Breast epithelium (tissue), 4 donors: ENCODE data around the gene POLA1. TPM values are rescaled to one million over a fixed set of nuclear protein-coding genes. Genes with fewer than 3 reads are reported as not detected.

ENCODE experiments used
- DNase-seq, 2 donors: peaks; one replicate each; pipeline ENCODE4 v3.0.0-alpha.2; 2019; ENCODE audit warnings: low spot score in 2 of 2
- H3K27ac ChIP-seq, 2 donors: fragments of 200-600 bp; sonication (generic) in 1 of 2; one replicate each; pipeline ENCODE4 v1.5.1; 2016 to 2019; ENCODE audit warnings: mild to moderate bottlenecking in 1 of 2
- H3K27me3 ChIP-seq, 2 donors: fragments of 200-600 bp; sonication (generic) in 1 of 2; one replicate each; pipeline versions ENCODE4 v1.5.1 to v1.6.0; 2017 to 2019; ENCODE audit warnings: control low read depth in 1 of 2, mild to moderate bottlenecking in 1 of 2
- H3K36me3 ChIP-seq: fragments of 200-600 bp; one replicate; pipeline ENCODE4 v1.5.1; 2019
- H3K4me1 ChIP-seq, 2 donors: fragments of 200-600 bp; sonication (generic); one replicate each; pipeline ENCODE4 v1.5.1; 2016 to 2019; ENCODE audit warnings: control low read depth in 1 of 2
- H3K4me3 ChIP-seq, 3 donors: fragments of 200-600 bp; sonication (generic); 1 replicate in 2 of 3; 2 replicates in 1 of 3; pipeline ENCODE4 v1.5.1; 2016 to 2019; ENCODE audit warnings: mild to moderate bottlenecking in 3 of 3, moderate library complexity in 2 of 3
- H3K9me3 ChIP-seq, 2 donors: fragments of 200-600 bp; sonication (generic) in 1 of 2; one replicate each; pipeline ENCODE4 v1.5.1; 2016 to 2019; ENCODE audit warnings: control low read depth in 1 of 2
- POLR2A ChIP-seq: fragments of 450-650 bp; IDR thresholded peaks from one replicate; pipeline ENCODE4 v1.6.1; 2016; ENCODE audit warnings: antibody characterized with exemption, mild to moderate bottlenecking, moderate library complexity
- POLR2AphosphoS5 ChIP-seq, 3 donors: sonication (generic); formaldehyde crosslinking; IDR thresholded peaks; one replicate each; pipeline ENCODE4 v1.6.1; 2017; ENCODE audit warnings: antibody characterized with exemption in 3 of 3
- intact Hi-C: fragments of 100-400 bp; cut with DNase I; formaldehyde crosslinking; loops from one replicate; pipeline ENCODE4 v1.15.1; 2023; ENCODE audit warnings: low total_unique reads
- total RNA-seq, 3 donors: library from RNA; depleted of rRNA; stranded (reverse); fragments of >200 nt; gene quantifications; one replicate each; pipeline ENCODE4 v1.1.0, GENCODE V29; 2016
- TF ChIP-seq, protein P1 (sequence below), 3 donors: fragments of 450-650 bp; IDR thresholded peaks; one replicate each; pipeline ENCODE4 v1.5.1; 2016 to 2017; ENCODE audit warnings: antibody characterized with exemption in 3 of 3, mild to moderate bottlenecking in 3 of 3, moderate library complexity in 3 of 3

POLA1 gene
- total RNA-seq, 3 donors from 2014 or later, result 8.2 to 21.8 (median 20.3) TPM

DNA sequence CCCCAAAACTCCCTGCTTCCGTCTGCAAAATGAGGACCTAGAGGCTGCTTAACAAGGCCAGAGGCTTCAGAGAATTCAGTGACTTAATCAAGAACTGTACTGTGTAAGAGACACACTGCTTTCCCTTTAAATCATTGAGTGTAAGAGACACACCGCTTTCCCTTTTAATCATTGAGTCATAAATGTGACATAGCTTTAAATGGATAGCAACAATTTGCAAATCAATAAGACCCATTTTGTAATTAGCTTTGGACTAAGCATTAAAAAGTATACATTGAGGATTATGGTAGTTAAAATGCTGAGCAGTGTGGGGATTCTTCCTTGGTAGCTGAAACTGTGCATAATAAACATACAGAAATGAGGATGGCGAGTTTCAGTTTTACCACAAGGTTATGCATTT is 290.2 kb downstream of the POLA1 start:
- intact Hi-C loops, result no loop called here
- no peak overlapping the region for H3K4me3 ChIP-seq
- no peaks in the 10 kb centered on the region for H3K9me3 ChIP-seq
- H3K27me3 ChIP-seq, result peaks cover 0 to 15% of the 10 kb centered on the region in 2 donors
- no peak for TF ChIP-seq POLR2AphosphoS5 (IDR thresholded peaks at IDR 0.05)
- TF ChIP-seq, protein P1, sequence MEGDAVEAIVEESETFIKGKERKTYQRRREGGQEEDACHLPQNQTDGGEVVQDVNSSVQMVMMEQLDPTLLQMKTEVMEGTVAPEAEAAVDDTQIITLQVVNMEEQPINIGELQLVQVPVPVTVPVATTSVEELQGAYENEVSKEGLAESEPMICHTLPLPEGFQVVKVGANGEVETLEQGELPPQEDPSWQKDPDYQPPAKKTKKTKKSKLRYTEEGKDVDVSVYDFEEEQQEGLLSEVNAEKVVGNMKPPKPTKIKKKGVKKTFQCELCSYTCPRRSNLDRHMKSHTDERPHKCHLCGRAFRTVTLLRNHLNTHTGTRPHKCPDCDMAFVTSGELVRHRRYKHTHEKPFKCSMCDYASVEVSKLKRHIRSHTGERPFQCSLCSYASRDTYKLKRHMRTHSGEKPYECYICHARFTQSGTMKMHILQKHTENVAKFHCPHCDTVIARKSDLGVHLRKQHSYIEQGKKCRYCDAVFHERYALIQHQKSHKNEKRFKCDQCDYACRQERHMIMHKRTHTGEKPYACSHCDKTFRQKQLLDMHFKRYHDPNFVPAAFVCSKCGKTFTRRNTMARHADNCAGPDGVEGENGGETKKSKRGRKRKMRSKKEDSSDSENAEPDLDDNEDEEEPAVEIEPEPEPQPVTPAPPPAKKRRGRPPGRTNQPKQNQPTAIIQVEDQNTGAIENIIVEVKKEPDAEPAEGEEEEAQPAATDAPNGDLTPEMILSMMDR (IDR thresholded peaks at IDR 0.05), result no peak
- DNase-seq, result no peak
- H3K27ac ChIP-seq, result no peak overlapping the region
- H3K36me3 ChIP-seq, result no peaks in the 10 kb centered on the region
- H3K4me1 ChIP-seq, result no peaks in the 10 kb centered on the region

DNA sequence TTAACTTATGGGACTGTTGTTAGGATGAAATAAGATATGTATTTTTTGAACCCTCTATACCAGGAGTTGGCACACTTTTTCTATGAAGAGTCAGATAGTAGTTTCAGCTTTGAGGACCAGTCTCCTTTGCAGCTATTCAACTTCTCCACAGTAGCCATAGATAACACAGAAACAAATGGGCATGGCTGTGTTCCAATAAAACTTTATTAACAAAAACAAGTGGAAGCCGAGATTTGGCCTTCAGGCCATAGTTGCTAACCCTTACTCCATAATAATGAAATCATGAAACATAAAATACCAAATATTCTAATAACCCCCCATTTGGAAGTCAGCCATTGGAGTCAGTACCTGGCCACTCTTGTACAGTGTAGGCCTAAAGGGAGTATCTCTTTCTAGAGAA is 291.4 kb downstream of the POLA1 start:
- Histone ChIP-seq H3K4me1 (no peaks in the 10 kb centered on the region), H3K27ac (no peak overlapping the region), H3K27me3 (peaks cover 0 to 8% of the 10 kb centered on the region in 2 donors), H3K36me3 (no peaks in the 10 kb centered on the region), H3K4me3 (no peak overlapping the region), H3K9me3 (no peaks in the 10 kb centered on the region)
- no peak for DNase-seq
- intact Hi-C loops, result no loop called here
- TF ChIP-seq POLR2AphosphoS5 (IDR thresholded peaks at IDR 0.05) (no peak), POLR2A (no peak)
- TF ChIP-seq, protein P1 (IDR thresholded peaks at IDR 0.05), result no peak

DNA sequence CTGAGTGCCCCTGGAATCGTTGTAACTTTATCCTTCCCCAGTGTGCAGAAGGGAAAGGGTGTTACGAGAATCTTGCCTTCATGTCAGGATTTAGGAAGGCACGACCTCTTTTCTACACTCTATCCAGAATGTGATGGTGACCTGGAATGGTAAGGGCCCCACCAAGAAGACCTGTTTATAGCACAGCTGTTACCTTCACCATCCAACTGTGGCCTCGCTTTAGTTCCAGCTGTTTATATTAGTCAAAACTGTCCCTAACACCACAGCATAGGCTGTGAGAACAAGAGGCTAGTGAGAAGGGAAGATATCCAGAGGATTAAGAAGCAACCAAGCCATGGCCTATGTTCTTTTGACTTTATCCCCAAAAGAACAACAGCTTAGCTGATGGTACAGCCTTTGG is 294.0 kb downstream of the POLA1 start:
- Histone ChIP-seq H3K27me3 (peaks cover 0 to 6% of the 10 kb centered on the region in 2 donors), H3K9me3 (no peaks in the 10 kb centered on the region), H3K4me1 (no peaks in the 10 kb centered on the region), H3K27ac (no peak overlapping the region), H3K4me3 (no peak overlapping the region), H3K36me3 (no peaks in the 10 kb centered on the region)
- DNase-seq, result no peak
- intact Hi-C loops, result no loop called here
- TF ChIP-seq POLR2AphosphoS5 (IDR thresholded peaks at IDR 0.05), result no peak
- TF ChIP-seq, protein P1 (IDR thresholded peaks at IDR 0.05), result no peak
- no peak for TF ChIP-seq POLR2A

DNA sequence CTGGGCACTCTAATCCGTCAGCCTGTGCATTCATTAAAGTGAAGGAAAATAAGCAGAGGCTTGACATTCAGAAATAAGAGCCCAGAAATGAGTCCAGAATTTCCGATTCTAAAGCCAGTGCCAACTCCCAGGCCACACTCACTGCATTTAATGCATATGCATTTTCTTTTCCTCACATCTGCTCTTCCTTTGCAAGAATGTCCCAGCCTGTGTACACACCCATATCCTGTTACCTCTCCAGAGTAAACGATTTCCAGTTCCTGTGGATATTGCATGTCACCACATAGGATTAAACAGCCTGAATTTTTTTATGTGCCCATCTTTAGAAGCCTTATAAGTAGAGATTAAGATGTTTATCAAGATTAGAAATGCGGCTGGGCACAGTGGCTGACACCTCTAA is 294.6 kb downstream of the POLA1 start:
- intact Hi-C loops, result no loop called here
- TF ChIP-seq POLR2AphosphoS5 (IDR thresholded peaks at IDR 0.05) (no peak), POLR2A (no peak)
- TF ChIP-seq, protein P1 (IDR thresholded peaks at IDR 0.05), result no peak
- DNase-seq, result no peak
- H3K27ac ChIP-seq, result no peak overlapping the region
- no peaks in the 10 kb centered on the region for H3K36me3 ChIP-seq
- no peak overlapping the region for H3K4me3 ChIP-seq
- H3K9me3 ChIP-seq, result no peaks in the 10 kb centered on the region
- H3K4me1 ChIP-seq, result no peaks in the 10 kb centered on the region
- peaks cover 0 to 12% of the 10 kb centered on the region in 2 donors for H3K27me3 ChIP-seq

DNA sequence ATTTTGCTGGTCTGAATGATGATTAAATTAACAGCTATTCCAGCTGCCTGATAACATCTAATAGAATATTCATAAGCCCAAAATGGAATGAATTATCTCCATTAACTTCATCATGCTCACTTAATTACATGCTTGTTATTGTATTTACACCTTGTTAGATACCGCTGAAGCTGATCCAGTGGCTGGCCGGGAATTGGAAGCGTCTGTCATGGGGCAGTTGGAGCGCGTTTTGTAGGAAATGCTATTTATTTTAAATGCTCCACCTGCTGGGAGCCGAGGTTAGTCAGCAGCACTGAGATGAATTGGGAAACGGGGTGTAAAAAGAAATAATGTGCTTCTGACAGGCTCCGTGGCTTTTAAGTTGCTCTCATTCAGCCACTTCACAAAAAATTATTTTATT is 296.8 kb downstream of the POLA1 start:
- Histone ChIP-seq H3K27ac (no peak overlapping the region), H3K9me3 (no peaks in the 10 kb centered on the region), H3K36me3 (no peaks in the 10 kb centered on the region), H3K27me3 (peaks cover 0 to 34% of the 10 kb centered on the region in 2 donors), H3K4me1 (no peaks in the 10 kb centered on the region), H3K4me3 (no peak overlapping the region)
- TF ChIP-seq, protein P1 (IDR thresholded peaks at IDR 0.05), result no peak
- intact Hi-C loops, result no loop called here
- DNase-seq, result no peak
